Neutrophil (primary cell): ENCODE results near the gene LRRC4C.

Experiments used
- H3K27ac ChIP-seq: fragments of 200-600 bp; sonication (generic); 2 replicates; pipeline ENCODE4 v1.5.1; 2016; ENCODE audit warnings: mild to moderate bottlenecking, moderate library complexity
- H3K27me3 ChIP-seq: fragments of 200-600 bp; sonication (generic); 2 replicates; pipeline ENCODE4 v1.6.0; 2016; ENCODE audit warnings: mild to moderate bottlenecking
- H3K36me3 ChIP-seq: fragments of 200-600 bp; sonication (generic); 2 replicates; pipeline ENCODE4 v1.5.1; 2017
- H3K4me1 ChIP-seq, 2 experiments: fragments of 200-600 bp in 1 of 2; sonication (generic) in 1 of 2; 1 replicate in 1 of 2; 2 replicates in 1 of 2; pipeline versions ENCODE4 v1.5.1 to v1.6.1; 2013 to 2016; ENCODE audit warnings: low read depth in 1 of 2, low read length in 1 of 2, mild to moderate bottlenecking in 1 of 2, moderate library complexity in 1 of 2; ENCODE audit not compliant: control insufficient read depth in 1 of 2, insufficient read depth in 1 of 2
- H3K4me3 ChIP-seq, 2 experiments: fragments of 200-600 bp in 1 of 2; sonication (generic) in 1 of 2; 1 replicate in 1 of 2; 2 replicates in 1 of 2; pipeline ENCODE4 v1.5.1; 2013 to 2016; ENCODE audit warnings: low read depth in 1 of 2, low read length in 1 of 2, mild to moderate bottlenecking in 1 of 2, moderate library complexity in 1 of 2
- H3K9me3 ChIP-seq: fragments of 200-600 bp; sonication (generic); 2 replicates; pipeline ENCODE4 v1.5.1; 2016
- CTCF ChIP-seq: fragments of 200-600 bp; sonication (generic); IDR thresholded peaks from 2 replicates; pipeline ENCODE4 v1.5.1; 2016; ENCODE audit warnings: antibody characterized with exemption

LRRC4C gene

GRCh38 chr11:41189701-41190436 lies 269.6 kb downstream of the LRRC4C start:
- no peaks in the 10 kb centered on the region for H3K4me1 ChIP-seq
- no peak for TF ChIP-seq CTCF
- no peak overlapping the region for H3K27ac ChIP-seq
- H3K4me3 ChIP-seq = no peak overlapping the region
- H3K9me3 ChIP-seq = no peaks in the 10 kb centered on the region
- no peaks in the 10 kb centered on the region for H3K36me3 ChIP-seq
- H3K27me3 ChIP-seq = no peaks in the 10 kb centered on the region

GRCh38 chr11:41177791-41178190 lies 281.7 kb downstream of the LRRC4C start:
- no peaks in the 10 kb centered on the region for H3K9me3 ChIP-seq
- no peak overlapping the region for H3K27ac ChIP-seq
- H3K36me3 ChIP-seq = no peaks in the 10 kb centered on the region
- TF ChIP-seq CTCF = no peak
- H3K27me3 ChIP-seq = no peaks in the 10 kb centered on the region
- H3K4me1 ChIP-seq = no peaks in the 10 kb centered on the region
- H3K4me3 ChIP-seq = no peak overlapping the region

- Histone ChIP-seq H3K36me3 (no peaks in the 10 kb centered on the region), H3K9me3 (no peaks in the 10 kb centered on the region), H3K4me3 (no peak overlapping the region), H3K27me3 (no peaks in the 10 kb centered on the region), H3K27ac (no peak overlapping the region), H3K4me1 (no peaks in the 10 kb centered on the region)
- no peak for TF ChIP-seq CTCF
Measured at GRCh38 chr11:41175304-41175972, 284.0 kb downstream of the LRRC4C start.

GRCh38 chr11:41146326-41146725 lies 313.1 kb downstream of the LRRC4C start:
- Histone ChIP-seq H3K36me3 (no peaks in the 10 kb centered on the region), H3K9me3 (no peaks in the 10 kb centered on the region), H3K4me1 (no peaks in the 10 kb centered on the region), H3K27ac (no peak overlapping the region), H3K4me3 (no peak overlapping the region), H3K27me3 (no peaks in the 10 kb centered on the region)
- no peak for TF ChIP-seq CTCF

- H3K9me3 ChIP-seq = no peaks in the 10 kb centered on the region
- no peak overlapping the region for H3K27ac ChIP-seq
- H3K4me1 ChIP-seq = no peaks in the 10 kb centered on the region
- no peaks in the 10 kb centered on the region for H3K36me3 ChIP-seq
- no peak for TF ChIP-seq CTCF
- H3K27me3 ChIP-seq = no peaks in the 10 kb centered on the region
- no peak overlapping the region for H3K4me3 ChIP-seq
Measured at GRCh38 chr11:41145420-41145819, 314.0 kb downstream of the LRRC4C start.
